ENCODE data around the gene MRPL42.

Gene MRPL42

DNA sequence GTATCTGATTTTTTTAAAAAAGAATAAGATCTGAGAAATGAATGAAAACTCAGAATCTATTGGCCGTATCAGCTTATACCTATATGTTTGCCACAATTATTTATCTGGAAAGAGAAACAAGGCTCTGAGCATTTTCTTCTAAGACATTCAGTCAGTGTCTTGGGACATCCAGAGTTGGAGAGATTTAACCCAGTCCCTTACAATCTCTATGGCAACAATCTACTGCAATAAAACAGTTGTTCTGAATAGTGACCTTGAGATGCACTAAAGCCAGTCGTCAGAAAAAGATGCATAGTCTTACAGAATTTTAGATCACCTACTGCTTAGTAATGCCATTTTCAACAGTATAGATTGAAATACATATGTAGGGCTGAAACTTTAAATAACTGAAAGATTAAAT, 53.1 kb downstream of the MRPL42 start:
- TF ChIP-seq CTCF (IDR thresholded peaks at IDR 0.05; ENCODE audit: borderline replicate concordance, insufficient read depth, low read depth, low read length): no peak
- H3K4me3 ChIP-seq (ENCODE audit: low read depth, low read length): no peak overlapping the region

- no peak overlapping the region for H3K4me3 ChIP-seq (ENCODE audit: low read depth, low read length)
- no peak for TF ChIP-seq CTCF (IDR thresholded peaks at IDR 0.05; ENCODE audit: borderline replicate concordance, insufficient read depth, low read depth, low read length)
Observed at GRCh38 chr12:93521225-93522080, 54.1 kb downstream of the MRPL42 start.

- TF ChIP-seq CTCF (IDR thresholded peaks at IDR 0.05; ENCODE audit: borderline replicate concordance, insufficient read depth, low read depth, low read length): no peak
- H3K4me3 ChIP-seq (ENCODE audit: low read depth, low read length): no peak overlapping the region
Observed at GRCh38 chr12:93524386-93525133, 57.2 kb downstream of the MRPL42 start.

GRCh38 chr12:93526786-93527428, 59.6 kb downstream of the MRPL42 start:
- no peak overlapping the region for H3K4me3 ChIP-seq (ENCODE audit: low read depth, low read length)
- no peak for TF ChIP-seq CTCF (IDR thresholded peaks at IDR 0.05; ENCODE audit: borderline replicate concordance, insufficient read depth, low read depth, low read length)

DNA sequence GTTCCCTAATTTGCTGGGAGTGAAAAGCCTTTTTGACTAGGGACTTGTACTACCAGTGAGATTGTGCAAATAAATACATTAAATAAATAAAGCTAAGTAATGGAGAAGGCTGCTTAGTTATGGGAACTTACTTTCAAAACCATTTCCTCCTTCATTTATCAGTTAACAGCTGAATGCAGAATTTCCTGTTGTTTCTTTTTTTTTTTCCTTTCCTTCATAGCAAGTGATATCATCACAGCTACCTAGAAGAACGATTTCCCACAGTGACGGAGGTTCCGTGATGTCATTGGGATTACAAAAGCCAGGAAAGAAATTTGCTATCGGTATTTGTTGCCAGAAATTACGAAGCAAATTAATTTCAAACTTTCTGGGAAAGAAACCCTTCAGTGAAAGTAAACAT, 63.0 kb downstream of the MRPL42 start:
- no peak overlapping the region for H3K4me3 ChIP-seq (ENCODE audit: low read depth, low read length)
- no peak for TF ChIP-seq CTCF (IDR thresholded peaks at IDR 0.05; ENCODE audit: borderline replicate concordance, insufficient read depth, low read depth, low read length)

DNA sequence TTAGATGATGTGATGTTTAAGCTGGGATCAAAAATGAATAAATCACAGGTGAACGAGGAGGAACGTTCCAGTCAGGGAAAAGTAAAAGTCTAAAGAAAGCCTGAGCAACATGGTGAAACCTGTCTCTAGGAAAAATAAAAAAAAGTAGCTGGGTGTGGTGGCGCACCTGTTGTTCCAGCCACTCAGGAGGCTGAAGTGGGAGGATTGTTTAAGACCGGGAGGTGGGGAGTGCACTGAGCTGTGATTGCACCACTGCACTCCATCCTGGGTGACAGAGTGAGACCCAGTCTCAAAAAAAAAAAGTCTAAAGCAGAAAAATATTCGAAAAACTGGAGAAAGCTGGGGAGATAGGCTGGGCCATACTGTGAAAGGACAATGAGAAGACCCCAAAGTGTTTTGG, 66.0 kb downstream of the MRPL42 start:
- no peak overlapping the region for H3K4me3 ChIP-seq (ENCODE audit: low read depth, low read length)
- TF ChIP-seq CTCF (IDR thresholded peaks at IDR 0.05; ENCODE audit: borderline replicate concordance, insufficient read depth, low read depth, low read length): no peak
